ENCODE results near the gene XYLB. TPM values are rescaled to one million over a fixed set of nuclear protein-coding genes. Genes with fewer than 3 reads are reported as not detected.

The XYLB gene
- total and polyA plus RNA-seq, 2 of the 13 experiments (the other 11 are each of a cell fraction or from before 2014, with no cell fraction given): 25.9 to 30.0 TPM

DNA sequence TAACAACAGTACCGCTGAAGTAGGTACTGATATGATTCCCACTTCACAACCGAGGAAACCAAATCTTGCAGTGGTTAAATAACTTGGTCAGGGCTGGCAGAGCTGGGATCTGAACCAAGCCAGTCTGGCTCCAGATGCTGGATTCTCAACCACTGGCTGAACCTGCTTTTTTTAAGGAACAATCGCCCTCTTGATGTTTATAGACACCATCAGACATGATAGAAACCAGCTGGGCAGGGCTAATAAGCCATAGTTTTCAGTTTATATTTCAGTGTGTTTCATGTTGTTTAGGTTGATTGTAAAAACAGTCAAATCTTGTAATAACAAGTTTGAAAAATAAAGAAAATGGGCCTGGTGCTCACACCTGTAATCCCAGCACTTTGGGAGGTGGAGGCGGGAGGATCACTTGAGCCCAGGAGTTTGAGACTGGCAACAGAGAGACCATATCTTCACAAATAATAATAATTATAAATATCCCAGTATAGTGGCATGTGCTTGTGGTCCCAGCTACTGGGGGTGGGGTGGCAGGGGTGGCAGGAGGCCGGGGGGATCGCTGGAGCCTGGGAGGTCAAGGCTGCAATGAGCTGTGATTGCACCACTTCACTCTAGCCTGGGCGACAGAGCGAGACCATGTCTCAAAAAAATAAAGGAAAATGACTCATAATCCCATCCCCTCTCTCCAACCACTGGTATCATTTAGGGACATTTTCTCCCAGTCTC is 36.7 kb downstream of the XYLB start:
- Histone ChIP-seq H2AFZ (ENCODE audit: low read length) (no peak overlapping the region), H4K20me1 (ENCODE audit: insufficient read depth, low read length) (no peaks in the 10 kb centered on the region), H3K4me1 (ENCODE audit: insufficient read depth, low read length) (peaks cover 30% of the 10 kb centered on the region), H3K9me3 (ENCODE audit: low read length) (no peaks in the 10 kb centered on the region), H3K4me2 (ENCODE audit: low read depth, low read length) (no peak overlapping the region), H3K36me3 (replicated peaks in 1 of 2; ENCODE audit: control insufficient read depth in 1 of 2, insufficient read depth in 2 of 2, low read length in 2 of 2) (peaks cover 23 to 58% of the 10 kb centered on the region in 2 experiments), H3K27me3 (ENCODE audit: control insufficient read depth in 1 of 2, insufficient read depth in 2 of 2, low read length in 2 of 2) (no peaks in the 10 kb centered on the region; a peak in 1 of 5 replicates), H3K9ac (ENCODE audit: insufficient read depth, low read depth, low read length) (no peak overlapping the region), H3K4me3 (replicated peaks in 1 of 3; ENCODE audit: insufficient read depth in 1 of 3, low read depth in 2 of 3, low read length in 3 of 3) (no peak overlapping the region), H3K79me2 (ENCODE audit: insufficient read depth, low read length) (no peaks in the 10 kb centered on the region), H3K27ac (ENCODE audit: extremely low read length, insufficient read depth, low read length) (no peak overlapping the region)
- intact Hi-C loops (cut with micrococcal nuclease; ENCODE audit: unreplicated experiment) (no loop called here), in situ Hi-C loops (cut with HindIII; ENCODE audit: extremely low pct_ligation_motif_present, low pct_unique_long_range_greater_than_20kb) (no loop called here)
- ChIA-PET CTCF (ENCODE audit: low intra/inter-chr PET ratio, low total read pairs) (no interaction called here), POLR2A (interaction anchor here (1.0 kb wide), 1 partner anchor 71 kb away, joined by 4 read pairs; the partner anchor contains the start of gene ACVR2B)
- TF ChIP-seq ZSCAN25 (CRISPR knock-in tag; IDR thresholded peaks at IDR 0.05): no peak
- TF ChIP-seq, protein P1, sequence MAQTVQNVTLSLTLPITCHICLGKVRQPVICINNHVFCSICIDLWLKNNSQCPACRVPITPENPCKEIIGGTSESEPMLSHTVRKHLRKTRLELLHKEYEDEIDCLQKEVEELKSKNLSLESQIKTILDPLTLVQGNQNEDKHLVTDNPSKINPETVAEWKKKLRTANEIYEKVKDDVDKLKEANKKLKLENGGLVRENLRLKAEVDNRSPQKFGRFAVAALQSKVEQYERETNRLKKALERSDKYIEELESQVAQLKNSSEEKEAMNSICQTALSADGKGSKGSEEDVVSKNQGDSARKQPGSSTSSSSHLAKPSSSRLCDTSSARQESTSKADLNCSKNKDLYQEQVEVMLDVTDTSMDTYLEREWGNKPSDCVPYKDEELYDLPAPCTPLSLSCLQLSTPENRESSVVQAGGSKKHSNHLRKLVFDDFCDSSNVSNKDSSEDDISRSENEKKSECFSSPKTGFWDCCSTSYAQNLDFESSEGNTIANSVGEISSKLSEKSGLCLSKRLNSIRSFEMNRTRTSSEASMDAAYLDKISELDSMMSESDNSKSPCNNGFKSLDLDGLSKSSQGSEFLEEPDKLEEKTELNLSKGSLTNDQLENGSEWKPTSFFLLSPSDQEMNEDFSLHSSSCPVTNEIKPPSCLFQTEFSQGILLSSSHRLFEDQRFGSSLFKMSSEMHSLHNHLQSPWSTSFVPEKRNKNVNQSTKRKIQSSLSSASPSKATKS (CRISPR knock-in tag; IDR thresholded peaks at IDR 0.05): no peak
- ATAC-seq: no peak
- no TSS peak for BruUV-seq (replicated peaks)
- no peak for DNase-seq (ENCODE audit: low spot score)
- FAIRE-seq: no peak
- 98% methylated on average over 8 of the region's 8 CpGs for WGBS (ENCODE audit: low lambda C conversion rate)

DNA sequence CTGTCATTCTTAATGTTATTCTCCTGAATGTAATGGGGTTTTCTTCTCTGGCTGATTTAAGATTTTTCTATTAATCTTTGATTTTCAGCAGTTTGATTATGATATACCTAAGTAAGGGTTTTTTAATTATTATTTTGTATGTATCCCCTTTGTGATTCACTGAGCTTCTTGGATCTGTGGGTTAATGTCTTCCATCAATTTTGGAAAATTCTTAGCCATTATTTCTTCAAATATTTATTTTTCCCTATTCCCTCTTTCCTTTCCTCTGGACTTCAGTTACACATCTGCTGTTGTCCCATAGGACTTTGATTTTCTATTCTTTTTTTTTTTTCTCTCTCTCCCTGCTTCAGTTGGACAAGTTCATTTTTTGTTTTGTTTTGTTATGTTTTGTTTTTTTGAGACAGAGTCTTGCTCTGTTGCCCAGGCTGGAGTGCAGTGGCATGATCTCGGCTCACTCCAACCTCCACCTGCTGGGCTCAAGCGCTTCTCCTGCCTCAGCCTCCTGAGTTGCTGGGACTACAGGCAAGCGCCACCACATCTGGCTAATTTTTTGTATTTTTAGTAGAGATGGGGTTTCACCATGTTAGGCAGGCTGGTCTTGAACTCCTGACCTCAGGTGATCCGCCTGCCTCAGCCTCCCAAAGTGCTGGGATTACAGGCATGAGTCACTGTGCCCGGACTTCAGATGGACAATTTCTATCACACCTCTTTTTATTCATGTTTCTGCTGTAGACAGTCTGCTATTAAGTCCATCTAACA is 40.6 kb downstream of the XYLB start:
- no peak for FAIRE-seq
- DNase-seq (ENCODE audit: low spot score): no peak
- H4K20me1 ChIP-seq (ENCODE audit: insufficient read depth, low read length): no peaks in the 10 kb centered on the region
- no peaks in the 10 kb centered on the region for H3K27me3 ChIP-seq (ENCODE audit: control insufficient read depth in 1 of 2, insufficient read depth in 2 of 2, low read length in 2 of 2)
- H3K36me3 ChIP-seq (replicated peaks in 1 of 2; ENCODE audit: control insufficient read depth in 1 of 2, insufficient read depth in 2 of 2, low read length in 2 of 2): peaks cover 7 to 47% of the 10 kb centered on the region in 2 experiments
- no peaks in the 10 kb centered on the region for H3K79me2 ChIP-seq (ENCODE audit: insufficient read depth, low read length)
- intact Hi-C loops (cut with micrococcal nuclease; ENCODE audit: unreplicated experiment): no loop called here
- H3K27ac ChIP-seq (ENCODE audit: extremely low read length, insufficient read depth, low read length): peak overlapping the region; percentile 38
- H3K4me3 ChIP-seq (replicated peaks in 1 of 3; ENCODE audit: insufficient read depth in 1 of 3, low read depth in 2 of 3, low read length in 3 of 3): no peak overlapping the region
- H3K9ac ChIP-seq (ENCODE audit: insufficient read depth, low read depth, low read length): no peak overlapping the region
- H3K4me2 ChIP-seq (ENCODE audit: low read depth, low read length): peak overlapping the region; percentile 5; the same call in 1 of the 2 replicates
- no peak for ATAC-seq
- in situ Hi-C loops (cut with HindIII; ENCODE audit: extremely low pct_ligation_motif_present, low pct_unique_long_range_greater_than_20kb): no loop called here
- no TSS peak for BruUV-seq (replicated peaks)
- H3K9me3 ChIP-seq (ENCODE audit: low read length): no peaks in the 10 kb centered on the region
- ChIA-PET POLR2A (interaction anchor here (0.7 kb wide), 1 partner anchor 423 kb away, joined by 3 read pairs; no protein-coding TSS in a partner anchor), CTCF (ENCODE audit: low intra/inter-chr PET ratio, low total read pairs) (no interaction called here)
- 91% methylated on average over 5 of the region's 5 CpGs for WGBS (ENCODE audit: low lambda C conversion rate)
- peaks cover 40% of the 10 kb centered on the region for H3K4me1 ChIP-seq (ENCODE audit: insufficient read depth, low read length)
- no peak overlapping the region for H2AFZ ChIP-seq (ENCODE audit: low read length)
- TF ChIP-seq, protein P2, sequence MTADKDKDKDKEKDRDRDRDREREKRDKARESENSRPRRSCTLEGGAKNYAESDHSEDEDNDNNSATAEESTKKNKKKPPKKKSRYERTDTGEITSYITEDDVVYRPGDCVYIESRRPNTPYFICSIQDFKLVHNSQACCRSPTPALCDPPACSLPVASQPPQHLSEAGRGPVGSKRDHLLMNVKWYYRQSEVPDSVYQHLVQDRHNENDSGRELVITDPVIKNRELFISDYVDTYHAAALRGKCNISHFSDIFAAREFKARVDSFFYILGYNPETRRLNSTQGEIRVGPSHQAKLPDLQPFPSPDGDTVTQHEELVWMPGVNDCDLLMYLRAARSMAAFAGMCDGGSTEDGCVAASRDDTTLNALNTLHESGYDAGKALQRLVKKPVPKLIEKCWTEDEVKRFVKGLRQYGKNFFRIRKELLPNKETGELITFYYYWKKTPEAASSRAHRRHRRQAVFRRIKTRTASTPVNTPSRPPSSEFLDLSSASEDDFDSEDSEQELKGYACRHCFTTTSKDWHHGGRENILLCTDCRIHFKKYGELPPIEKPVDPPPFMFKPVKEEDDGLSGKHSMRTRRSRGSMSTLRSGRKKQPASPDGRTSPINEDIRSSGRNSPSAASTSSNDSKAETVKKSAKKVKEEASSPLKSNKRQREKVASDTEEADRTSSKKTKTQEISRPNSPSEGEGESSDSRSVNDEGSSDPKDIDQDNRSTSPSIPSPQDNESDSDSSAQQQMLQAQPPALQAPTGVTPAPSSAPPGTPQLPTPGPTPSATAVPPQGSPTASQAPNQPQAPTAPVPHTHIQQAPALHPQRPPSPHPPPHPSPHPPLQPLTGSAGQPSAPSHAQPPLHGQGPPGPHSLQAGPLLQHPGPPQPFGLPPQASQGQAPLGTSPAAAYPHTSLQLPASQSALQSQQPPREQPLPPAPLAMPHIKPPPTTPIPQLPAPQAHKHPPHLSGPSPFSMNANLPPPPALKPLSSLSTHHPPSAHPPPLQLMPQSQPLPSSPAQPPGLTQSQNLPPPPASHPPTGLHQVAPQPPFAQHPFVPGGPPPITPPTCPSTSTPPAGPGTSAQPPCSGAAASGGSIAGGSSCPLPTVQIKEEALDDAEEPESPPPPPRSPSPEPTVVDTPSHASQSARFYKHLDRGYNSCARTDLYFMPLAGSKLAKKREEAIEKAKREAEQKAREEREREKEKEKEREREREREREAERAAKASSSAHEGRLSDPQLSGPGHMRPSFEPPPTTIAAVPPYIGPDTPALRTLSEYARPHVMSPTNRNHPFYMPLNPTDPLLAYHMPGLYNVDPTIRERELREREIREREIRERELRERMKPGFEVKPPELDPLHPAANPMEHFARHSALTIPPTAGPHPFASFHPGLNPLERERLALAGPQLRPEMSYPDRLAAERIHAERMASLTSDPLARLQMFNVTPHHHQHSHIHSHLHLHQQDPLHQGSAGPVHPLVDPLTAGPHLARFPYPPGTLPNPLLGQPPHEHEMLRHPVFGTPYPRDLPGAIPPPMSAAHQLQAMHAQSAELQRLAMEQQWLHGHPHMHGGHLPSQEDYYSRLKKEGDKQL (CRISPR knock-in tag; IDR thresholded peaks at IDR 0.05; ENCODE audit: low read depth): no peak
- TF ChIP-seq SALL1 (CRISPR knock-in tag; IDR thresholded peaks at IDR 0.05) (0 out of 2 replicates have a peak, but pooled peaks have one; percentile 17), NR2C2 (CRISPR knock-in tag; IDR thresholded peaks at IDR 0.05; ENCODE audit: borderline replicate concordance) (0 out of 2 replicates have a peak, but pooled peaks have one; percentile 16), ZNF530 (CRISPR knock-in tag; IDR thresholded peaks at IDR 0.05; ENCODE audit: low read depth) (no peak), REPIN1 (CRISPR knock-in tag; IDR thresholded peaks at IDR 0.05; ENCODE audit: borderline replicate concordance, low read depth) (no peak), ZNF121 (CRISPR knock-in tag; IDR thresholded peaks at IDR 0.05) (peak; percentile 88)

Data from HepG2 (cell line).